Natural killer cell treated with Interleukin-12 subunit alpha and Interleukin-12 subunit beta and Interleukin-15 and Interleukin-18, amount 100 ng/mL, for 72 hours (primary cell): ENCODE results near the gene DPM2. TPM values are rescaled to one million over a fixed set of nuclear protein-coding genes. Genes with fewer than 3 reads are reported as not detected.

ENCODE experiments used
- ATAC-seq, 2 donors: fragments of 150-1000 bp; cut with Tn5 transposase in 1 of 2; sonication (Bioruptor Pico), chemical (Tn5 transposase) in 1 of 2; 2 replicates each; pipeline ENCODE4 v1.10.0; 2021
- DNase-seq: peaks from one replicate; pipeline ENCODE4 v3.0.0; 2022; ENCODE audit warnings: low spot score
- H3K27ac Mint-ChIP-seq, 2 donors: 1 replicate in 1 of 2; 2 replicates in 1 of 2; pipeline ENCODE4 v1.8.0; 2022; ENCODE audit warnings: mixed read lengths in 2 of 2, mild to moderate bottlenecking in 1 of 2, moderate library complexity in 1 of 2
- H3K27me3 Mint-ChIP-seq, 2 donors: 1 replicate in 1 of 2; 2 replicates in 1 of 2; pipeline ENCODE4 v1.8.0; 2022; ENCODE audit warnings: mixed read lengths in 2 of 2
- H3K36me3 Mint-ChIP-seq: one replicate; pipeline ENCODE4 v1.8.0; 2022; ENCODE audit warnings: mixed read lengths
- H3K4me1 Mint-ChIP-seq, 2 donors: 1 replicate in 1 of 2; 2 replicates in 1 of 2; pipeline ENCODE4 v1.8.0; 2022; ENCODE audit warnings: low read depth in 2 of 2, mixed read lengths in 2 of 2, mild to moderate bottlenecking in 1 of 2
- H3K4me3 Mint-ChIP-seq: one replicate; pipeline ENCODE4 v1.8.0; 2022; ENCODE audit warnings: mixed read lengths
- H3K9me3 Mint-ChIP-seq: 2 replicates; pipeline ENCODE4 v1.8.0; 2022; ENCODE audit warnings: mixed read lengths
- total RNA-seq, 2 donors: library from RNA; stranded (reverse); gene quantifications; one replicate each; pipeline ENCODE4 v1.2.3, GENCODE V29; 2022

DPM2 gene
- total RNA-seq, 2 donors from 2014 or later, result 47.9 to 74.4 TPM

GRCh38 chr9:127893392-127893791, 44.3 kb downstream of the DPM2 start:
- Mint-ChIP-seq H3K4me3 (no peak overlapping the region), H3K4me1 (peaks cover 11 to 28% of the 10 kb centered on the region in 2 donors), H3K36me3 (peaks cover 32% of the 10 kb centered on the region), H3K9me3 (no peaks in the 10 kb centered on the region), H3K27ac (no peak overlapping the region), H3K27me3 (no peaks in the 10 kb centered on the region)
- peak; percentile 42 for DNase-seq
- no peak for ATAC-seq

GRCh38 chr9:127892831-127893230, 44.8 kb downstream of the DPM2 start:
- no peaks in the 10 kb centered on the region for H3K9me3 Mint-ChIP-seq
- ATAC-seq (no peak), DNase-seq (peak; percentile 46)
- H3K36me3 Mint-ChIP-seq, result peaks cover 32% of the 10 kb centered on the region
- no peaks in the 10 kb centered on the region for H3K27me3 Mint-ChIP-seq
- no peak overlapping the region for H3K4me3 Mint-ChIP-seq
- H3K27ac Mint-ChIP-seq, result peak overlapping the region in 1 of 2 donors; percentile 32
- peaks cover 8 to 27% of the 10 kb centered on the region in 2 donors for H3K4me1 Mint-ChIP-seq

GRCh38 chr9:127890053-127890452, 47.6 kb downstream of the DPM2 start:
- Mint-ChIP-seq H3K27me3 (no peaks in the 10 kb centered on the region), H3K9me3 (no peaks in the 10 kb centered on the region), H3K36me3 (peaks cover 25% of the 10 kb centered on the region), H3K27ac (no peak overlapping the region), H3K4me1 (peaks cover 7 to 24% of the 10 kb centered on the region in 2 donors), H3K4me3 (no peak overlapping the region)
- ATAC-seq (no peak), DNase-seq (peak; percentile 5)

- no peak overlapping the region for H3K27ac Mint-ChIP-seq
- peaks cover 6% of the 10 kb centered on the region for H3K36me3 Mint-ChIP-seq
- ATAC-seq (no peak), DNase-seq (peak; percentile 13)
- H3K4me3 Mint-ChIP-seq, result no peak overlapping the region
- H3K4me1 Mint-ChIP-seq, result peaks cover 13 to 22% of the 10 kb centered on the region in 2 donors
- no peaks in the 10 kb centered on the region for H3K9me3 Mint-ChIP-seq
- no peaks in the 10 kb centered on the region for H3K27me3 Mint-ChIP-seq
These were observed 49.9 kb downstream of the DPM2 start for GRCh38 chr9:127887792-127888191.

GRCh38 chr9:127886401-127886972, 51.2 kb downstream of the DPM2 start:
- Mint-ChIP-seq H3K9me3 (no peaks in the 10 kb centered on the region), H3K36me3 (no peaks in the 10 kb centered on the region)
- no peak for ATAC-seq

GRCh38 chr9:127885508-127886281, 52.0 kb downstream of the DPM2 start:
- Mint-ChIP-seq H3K27ac (no peak overlapping the region), H3K4me1 (peaks cover 13 to 18% of the 10 kb centered on the region in 2 donors), H3K27me3 (no peaks in the 10 kb centered on the region), H3K36me3 (no peaks in the 10 kb centered on the region), H3K4me3 (no peak overlapping the region), H3K9me3 (no peaks in the 10 kb centered on the region)
- peak; percentile 52 for DNase-seq
- ATAC-seq, result no peak

More at GRCh38 chr9:127886401-127886972, 51.2 kb downstream of the DPM2 start:
- peak; percentile 35 for DNase-seq
- Mint-ChIP-seq H3K27me3 (no peaks in the 10 kb centered on the region), H3K4me3 (no peak overlapping the region), H3K4me1 (peaks cover 13 to 20% of the 10 kb centered on the region in 2 donors), H3K27ac (no peak overlapping the region)

Other genes with a start within 250 kb of the DPM2 start
- not detected for gene CFAP157, start 230.9 kb downstream of the DPM2 start, total RNA-seq
- gene PTRH1, start 222.2 kb downstream of the DPM2 start, total RNA-seq, result 10 to 100 TPM; 12.8 to 17.6 TPM
- 1 to 10 TPM; 3.8 to 8.1 TPM for gene TTC16, start 221.8 kb downstream of the DPM2 start, total RNA-seq
- gene TOR2A, start 202.6 kb downstream of the DPM2 start, total RNA-seq, result 10 to 100 TPM; 20.4 to 31.9 TPM
- gene SH2D3C, start 159.2 kb downstream of the DPM2 start, total RNA-seq, result 10 to 100 TPM; 23.9 to 29.1 TPM
- gene CDK9, start 151.8 kb downstream of the DPM2 start, total RNA-seq, result 100 to 1,000 TPM; 119 to 132 TPM
- gene FPGS, start 135.0 kb downstream of the DPM2 start, total RNA-seq, result 100 to 1,000 TPM in 1 of 2 donors, 10 to 100 TPM in 1; 96.0 to 150 TPM
- 10 to 100 TPM; 12.7 to 34.1 TPM for gene ENG, start 83.2 kb downstream of the DPM2 start, total RNA-seq
- 10 to 100 TPM; 11.5 to 13.0 TPM for gene AK1, start 60.2 kb downstream of the DPM2 start, total RNA-seq
- gene ST6GALNAC6, start 38.3 kb downstream of the DPM2 start, total RNA-seq, result 10 to 100 TPM; 53.4 to 67.2 TPM
- gene ST6GALNAC4, start 20.8 kb downstream of the DPM2 start, total RNA-seq, result 10 to 100 TPM; 17.5 to 44.5 TPM
- gene PIP5KL1, start 7.1 kb downstream of the DPM2 start, total RNA-seq, result 1 to 10 TPM; 2.7 to 3.7 TPM
- 10 to 100 TPM in 1 of 2 donors, 1 to 10 TPM in 1; 8.2 to 16.4 TPM for gene EEIG1, start 43.1 kb upstream of the DPM2 start, total RNA-seq
- gene NAIF1, start 129.5 kb upstream of the DPM2 start, total RNA-seq, result 10 to 100 TPM; 15.7 to 16.4 TPM
- 10 to 100 TPM; 15.0 to 23.2 TPM for gene SLC25A25, start 130.4 kb upstream of the DPM2 start, total RNA-seq
- gene PTGES2, start 189.9 kb upstream of the DPM2 start, total RNA-seq, result 100 to 1,000 TPM in 1 of 2 donors, 10 to 100 TPM in 1; 56.8 to 110 TPM
- not detected for gene LCN2, start 211.6 kb upstream of the DPM2 start, total RNA-seq
- 10 to 100 TPM; 58.1 to 60.4 TPM for gene BBLN, start 222.4 kb upstream of the DPM2 start, total RNA-seq